HT-29 (cell line): ENCODE results near the gene BTBD8. TPM values are rescaled to one million over a fixed set of nuclear protein-coding genes. Genes with fewer than 3 reads are reported as not detected.

Source experiments
- DNase-seq: peaks from one replicate; pipeline ENCODE4 v3.0.0-alpha.2; 2015; ENCODE audit warnings: low spot score
- total RNA-seq: library from RNA; depleted of rRNA; stranded (reverse); fragments of >200 nt; shearing (Covaris generic); gene quantifications from 2 replicates; pipeline ENCODE4 v1.2.3, GENCODE V29; 2014

BTBD8 gene
- total RNA-seq, 1 experiment from 2014 or later: 0.86 TPM

DNA sequence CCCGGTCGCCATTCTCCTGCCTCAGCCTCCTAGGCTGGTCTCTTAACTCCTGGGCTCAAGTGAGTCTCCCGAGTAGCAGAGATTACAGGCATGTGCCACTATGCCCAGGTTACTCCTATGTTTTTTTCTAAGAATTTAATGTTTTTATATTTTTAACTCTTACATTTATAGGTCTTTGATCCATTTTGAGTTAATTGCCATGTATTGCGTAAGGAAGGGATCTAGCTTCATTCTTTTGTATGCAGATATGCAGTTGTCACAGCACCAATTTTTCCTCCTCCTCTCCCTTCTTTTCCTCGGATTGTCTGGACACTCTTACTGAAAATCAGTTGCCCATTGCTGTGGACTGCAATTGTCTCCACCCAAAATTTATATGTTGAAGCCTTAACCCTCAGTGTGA lies 11.5 kb downstream of the BTBD8 start:
- no peak for DNase-seq

DNA sequence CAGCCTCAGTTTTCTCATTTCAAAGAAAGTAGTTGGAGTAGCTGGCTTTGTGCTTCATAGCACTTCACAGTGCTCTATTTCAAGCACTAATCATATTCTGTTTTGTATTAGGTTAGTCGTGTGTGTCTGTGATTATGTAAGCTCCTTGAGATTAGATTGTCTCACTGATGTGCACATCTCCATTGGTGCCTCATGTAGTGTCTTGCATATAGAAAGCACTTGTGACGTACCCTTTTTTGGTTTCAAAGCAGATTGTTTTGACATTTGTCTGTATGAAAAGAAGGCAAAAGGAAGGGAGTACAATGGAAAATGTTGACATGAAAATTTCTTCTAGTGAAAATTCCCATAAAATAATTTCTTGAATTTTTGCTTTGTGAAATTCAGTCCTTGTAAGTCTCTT lies 13.9 kb downstream of the BTBD8 start:
- DNase-seq: no peak

DNA sequence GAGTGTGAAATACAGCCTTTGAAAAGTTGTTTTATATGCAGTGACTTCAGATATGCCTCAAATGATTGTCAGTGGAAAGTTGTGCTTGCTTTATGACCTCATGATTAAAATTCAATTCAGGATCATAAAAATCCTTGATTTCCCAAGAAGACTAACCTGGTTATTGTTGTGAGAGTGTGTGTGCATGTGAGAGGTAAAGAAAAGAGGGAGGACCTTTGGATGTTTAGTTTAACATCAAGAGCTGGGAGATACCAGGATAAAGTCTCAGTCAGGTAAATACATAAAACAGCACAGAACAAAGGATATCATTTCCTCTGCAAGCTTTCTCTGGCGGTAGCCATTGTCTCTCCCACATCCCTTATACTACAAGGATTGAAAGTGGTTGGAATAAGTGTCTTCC lies 14.4 kb downstream of the BTBD8 start:
- DNase-seq: no peak

DNA sequence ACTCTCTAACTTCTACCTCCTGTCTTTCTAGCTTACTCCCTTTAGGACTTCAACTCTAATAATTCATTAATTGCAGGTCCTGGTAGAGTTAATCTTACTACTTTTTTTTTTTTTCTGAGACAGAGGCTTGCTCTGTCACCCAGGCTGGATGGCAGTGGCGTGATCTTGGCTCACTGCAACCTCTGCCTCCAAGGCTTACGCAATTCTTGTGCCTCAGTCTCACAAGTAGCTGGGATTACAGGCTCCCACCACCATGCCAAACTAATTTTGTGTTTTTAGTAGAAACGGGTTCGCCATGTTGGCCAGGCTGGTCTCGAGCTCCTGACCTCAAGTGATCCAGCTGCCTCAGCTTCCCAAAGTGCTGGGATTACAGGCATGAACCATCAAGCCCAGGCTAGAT lies 15.7 kb downstream of the BTBD8 start:
- DNase-seq: no peak

DNA sequence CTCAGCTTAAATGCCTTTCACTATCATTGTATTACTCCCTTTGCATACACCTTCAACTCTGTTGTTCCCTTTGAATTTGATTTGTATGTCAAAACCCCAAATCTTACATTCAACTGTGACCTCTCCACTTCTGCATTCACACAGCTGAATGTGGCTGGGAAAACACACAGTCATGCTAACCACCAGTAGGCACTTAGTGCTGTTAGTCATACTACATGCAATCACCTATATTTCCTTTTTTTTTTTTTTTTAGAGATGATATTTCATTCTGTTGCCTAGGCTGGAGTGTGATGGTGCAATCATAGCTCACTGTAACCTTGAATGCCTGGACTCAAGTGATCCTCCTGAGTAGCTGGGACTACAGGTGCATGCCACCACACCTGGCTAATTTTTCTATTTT lies 16.2 kb downstream of the BTBD8 start:
- no peak for DNase-seq

DNA sequence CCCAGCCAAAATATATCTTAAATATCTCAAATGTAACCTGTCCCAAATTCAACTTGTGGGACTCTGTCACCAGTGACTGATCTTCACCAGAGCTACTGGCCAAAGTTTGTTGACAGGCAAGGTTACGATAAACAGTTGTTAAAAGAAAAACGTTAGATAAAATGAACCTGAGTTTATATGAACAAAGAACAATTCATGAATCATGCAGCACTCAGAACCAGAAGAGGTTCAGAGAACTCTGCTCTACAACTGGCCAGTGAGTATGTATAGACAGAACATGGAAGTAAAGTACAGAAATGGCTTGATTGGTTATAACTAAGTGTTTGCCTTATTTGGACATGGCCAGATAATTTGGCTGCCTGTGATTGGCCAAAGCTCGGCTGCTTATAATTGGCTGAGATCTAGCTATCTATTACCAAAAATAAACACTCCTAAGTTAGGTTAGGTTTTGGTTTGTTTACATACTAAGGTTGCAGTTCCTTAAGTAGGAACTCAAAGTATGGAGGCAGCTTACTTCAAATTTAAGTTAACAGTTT lies 25.5 kb downstream of the BTBD8 start:
- no peak for DNase-seq

DNA sequence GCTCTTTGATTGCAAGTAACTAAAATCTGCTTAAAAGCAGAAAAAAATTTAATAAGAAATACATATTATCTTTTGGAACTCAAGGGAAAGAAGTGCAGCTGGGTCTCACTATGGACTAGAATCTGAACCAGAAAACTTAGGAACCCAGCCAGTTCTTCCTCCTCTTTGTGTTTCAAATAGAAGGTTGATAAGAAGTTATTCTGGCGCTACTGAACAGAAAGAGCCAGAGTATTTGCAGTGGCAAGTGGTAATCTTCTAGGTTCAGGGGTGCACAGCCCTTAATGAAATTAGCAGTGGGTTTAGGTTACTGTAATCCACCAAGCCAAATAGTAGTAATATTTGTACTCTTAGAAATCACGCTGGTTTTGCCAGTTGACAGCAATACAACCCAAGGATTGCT lies 28.5 kb downstream of the BTBD8 start:
- no peak for DNase-seq

DNA sequence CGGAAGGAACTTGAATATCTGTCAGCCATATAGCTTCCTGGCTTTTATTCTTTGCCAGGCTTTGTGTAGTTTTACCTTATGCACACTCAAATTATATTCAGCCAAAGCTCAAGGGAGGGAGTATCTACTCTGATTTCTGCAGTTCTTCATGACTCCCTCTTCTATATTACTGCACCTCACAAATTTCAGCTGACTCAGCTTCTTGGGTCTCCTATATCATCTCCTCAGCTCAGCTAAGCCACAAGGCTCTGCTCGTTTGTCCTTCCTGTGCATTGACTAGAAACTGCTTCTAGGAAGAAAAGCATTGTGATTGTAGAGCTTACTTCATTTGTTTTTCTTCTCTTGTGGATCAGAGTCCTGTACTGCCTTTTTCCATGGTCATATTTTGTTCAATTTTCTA lies 37.4 kb downstream of the BTBD8 start:
- no peak for DNase-seq

DNA sequence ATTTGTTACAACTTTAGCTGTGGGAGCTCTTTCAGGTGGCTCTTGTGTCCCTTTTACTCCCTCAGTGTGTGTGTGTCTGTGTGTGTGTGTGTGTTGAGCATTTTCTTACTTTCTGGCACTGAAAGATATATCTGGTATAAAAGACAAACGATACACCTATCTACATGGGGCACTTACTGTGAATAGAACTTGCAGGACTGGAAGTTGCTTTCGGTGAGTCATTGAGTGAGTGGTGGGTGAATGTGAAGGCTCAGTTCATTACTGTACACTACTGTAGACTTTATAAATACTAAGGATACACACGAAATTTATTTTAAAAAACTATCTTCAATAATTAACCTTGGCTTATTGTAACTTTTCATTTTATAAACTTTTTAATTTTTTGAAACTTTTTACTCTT lies 38.7 kb downstream of the BTBD8 start:
- DNase-seq: no peak

DNA sequence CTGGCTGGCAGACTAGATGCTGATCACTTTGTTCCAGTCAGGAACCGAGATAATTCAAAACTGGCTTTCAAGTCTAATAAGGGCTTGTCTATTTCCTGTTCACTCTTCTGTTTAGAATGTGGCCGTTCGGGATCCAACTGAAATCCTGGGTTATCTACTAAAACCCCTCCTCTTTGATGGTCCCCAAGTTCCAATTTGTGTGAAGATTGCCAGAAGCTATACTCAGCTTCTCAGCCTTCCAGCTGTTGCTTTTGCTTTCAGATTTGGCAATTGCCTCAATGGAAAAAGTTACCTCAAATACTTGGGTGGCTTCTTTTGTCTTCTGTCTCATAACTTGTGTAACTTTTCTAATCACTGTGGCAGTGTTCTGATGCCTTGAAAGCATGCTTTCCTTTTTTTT lies 43.7 kb downstream of the BTBD8 start:
- DNase-seq: no peak

DNA sequence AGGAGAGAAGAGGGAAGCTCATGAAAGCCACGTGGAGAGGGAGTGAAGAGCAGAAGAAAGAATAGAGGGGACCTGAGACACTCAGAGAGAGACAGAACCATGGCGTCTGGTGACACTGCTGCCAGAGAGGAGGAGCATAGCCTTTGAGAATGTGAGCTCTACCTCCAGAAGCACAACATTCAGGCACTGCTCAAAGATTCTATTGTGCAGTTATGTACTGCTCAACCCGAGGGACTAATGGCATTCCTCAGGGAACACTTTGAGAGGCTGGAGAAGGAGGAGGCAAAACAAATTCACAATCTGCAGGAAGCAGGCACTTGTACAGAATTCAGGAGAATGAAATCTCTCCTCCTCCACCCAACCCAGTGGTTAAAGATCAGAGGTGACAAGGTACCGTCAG lies 45.1 kb downstream of the BTBD8 start:
- DNase-seq: no peak

DNA sequence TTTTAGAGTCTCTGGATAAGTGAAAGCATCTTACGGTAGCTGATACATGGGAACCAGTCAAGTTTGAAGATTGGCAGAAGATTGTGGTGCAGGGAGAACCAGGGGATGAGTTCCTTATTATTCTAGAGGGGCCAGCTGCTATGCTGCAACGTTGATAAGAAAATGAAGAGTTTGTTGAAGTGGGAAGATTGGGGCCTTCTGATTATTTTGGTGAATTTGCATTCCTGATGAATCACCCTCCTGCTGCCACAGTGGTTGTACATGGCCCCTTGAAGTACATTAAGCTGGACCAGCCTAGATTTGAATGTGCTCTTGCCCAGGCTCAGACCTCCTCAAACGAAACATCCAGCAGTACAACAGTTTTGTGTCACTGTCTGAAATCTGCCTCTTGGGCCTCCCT lies 45.9 kb downstream of the BTBD8 start:
- DNase-seq: no peak

DNA sequence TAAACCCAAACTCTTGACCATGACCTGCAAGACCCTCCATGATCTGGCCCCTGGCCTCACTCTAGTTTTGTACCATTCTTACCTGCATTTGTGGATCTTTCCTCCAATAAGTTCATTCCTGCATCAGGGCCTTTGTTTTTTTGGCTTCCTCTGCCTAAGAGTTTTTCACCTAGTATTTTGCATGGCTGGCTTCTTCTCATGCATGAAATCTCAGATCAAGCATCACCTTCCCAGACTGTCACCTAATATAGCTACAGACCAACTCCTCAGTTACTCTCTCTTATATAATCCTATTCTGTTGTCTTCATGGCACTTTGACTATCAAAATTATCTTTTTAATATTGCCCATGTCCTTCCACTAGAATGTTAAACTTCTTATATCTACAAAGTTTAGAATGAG lies 54.2 kb downstream of the BTBD8 start:
- DNase-seq: no peak

DNA sequence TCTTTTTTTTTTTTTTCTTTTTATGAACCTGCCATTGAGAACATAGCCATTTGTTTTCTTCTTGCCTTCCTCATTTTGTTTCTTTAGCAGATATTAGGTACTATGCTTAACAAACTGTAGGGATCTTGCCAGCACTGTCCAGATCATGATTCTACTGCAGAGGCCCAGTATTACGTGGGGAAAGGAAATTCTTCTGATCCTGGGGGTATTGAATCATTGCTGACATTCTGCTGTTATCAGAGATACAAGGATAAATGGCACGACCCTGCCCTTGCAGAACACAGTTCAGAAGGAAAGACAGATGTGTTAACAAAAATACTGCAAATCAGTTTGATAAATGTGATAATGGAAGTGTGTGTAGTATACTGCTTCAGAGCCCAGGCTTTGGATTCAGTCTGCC lies 56.2 kb downstream of the BTBD8 start:
- no peak for DNase-seq

DNA sequence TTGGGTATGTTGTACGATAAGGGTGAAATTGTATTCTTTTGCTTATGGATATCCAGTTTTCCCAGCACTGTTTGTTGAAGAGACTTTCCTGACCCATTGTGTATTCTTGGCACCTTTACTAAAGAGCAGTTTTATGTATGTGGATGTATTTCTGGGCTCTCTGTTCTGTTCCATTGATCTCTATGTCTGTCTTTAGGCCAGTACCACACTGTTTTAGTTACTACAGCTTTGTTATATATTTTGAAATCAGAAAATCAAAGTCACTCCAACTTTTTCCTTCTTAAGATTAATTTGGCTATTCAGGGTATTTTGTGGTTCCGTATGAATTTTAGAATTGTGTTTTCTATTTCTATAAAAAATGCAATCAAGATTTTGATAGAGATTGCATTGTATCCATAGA lies 74.8 kb downstream of the BTBD8 start:
- no peak for DNase-seq

DNA sequence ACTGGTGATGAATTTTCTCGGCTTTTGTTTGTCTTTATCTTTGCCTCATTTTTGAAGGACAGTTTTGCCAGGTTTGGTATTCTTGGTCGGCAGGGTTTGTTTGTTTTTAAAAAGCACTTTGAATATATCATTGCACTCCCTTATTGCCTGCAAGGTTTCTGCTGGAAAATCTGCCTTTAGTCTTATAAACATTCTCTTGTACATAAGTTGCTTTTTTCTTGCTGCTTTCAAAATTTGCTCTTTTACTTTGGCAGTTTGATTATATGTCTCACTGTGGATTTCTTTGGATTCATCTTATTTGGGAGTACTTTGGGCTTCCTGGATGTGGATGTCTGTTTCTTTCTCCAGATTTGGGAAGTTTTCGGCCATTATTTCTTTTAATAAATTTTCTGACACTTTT lies 79.4 kb downstream of the BTBD8 start:
- DNase-seq: no peak

DNA sequence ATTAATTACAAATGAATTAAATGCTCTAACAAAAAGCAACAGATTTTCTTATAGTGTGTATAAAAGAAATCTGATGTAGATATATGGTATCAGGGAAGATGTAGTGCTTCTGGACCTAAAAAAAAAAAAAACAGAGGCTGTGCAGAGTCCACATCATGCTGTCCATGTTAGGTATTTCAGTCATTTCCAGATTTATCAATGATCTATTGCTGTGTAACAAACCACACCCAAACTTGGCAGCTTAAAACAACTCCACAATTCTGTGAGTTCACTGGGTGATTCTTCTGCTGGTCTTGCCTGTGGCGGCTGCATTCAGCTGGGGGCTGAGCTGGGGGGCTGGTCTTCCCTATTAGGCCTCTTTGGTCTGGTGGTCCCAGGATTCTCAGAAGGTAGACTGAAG lies 85.2 kb downstream of the BTBD8 start:
- no peak for DNase-seq

DNA sequence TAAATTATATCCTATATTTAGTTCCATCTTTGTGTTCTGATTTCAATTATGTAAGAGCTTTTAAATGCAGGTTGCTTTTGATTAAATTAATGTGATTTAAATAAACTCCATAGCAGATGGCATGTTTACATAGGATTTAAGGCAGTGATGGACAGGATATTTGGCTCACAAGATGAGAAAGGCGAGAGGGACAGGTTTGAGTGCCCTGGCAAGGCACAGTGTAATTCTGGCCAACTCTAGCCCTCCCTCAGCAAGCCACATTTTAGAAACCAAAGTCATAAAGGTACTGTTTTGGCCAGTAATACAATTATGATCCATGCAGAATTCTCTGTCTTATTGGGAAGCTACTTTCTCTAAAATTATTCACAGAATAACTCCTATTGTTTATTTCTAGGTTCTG lies 87.0 kb downstream of the BTBD8 start:
- no peak for DNase-seq

DNA sequence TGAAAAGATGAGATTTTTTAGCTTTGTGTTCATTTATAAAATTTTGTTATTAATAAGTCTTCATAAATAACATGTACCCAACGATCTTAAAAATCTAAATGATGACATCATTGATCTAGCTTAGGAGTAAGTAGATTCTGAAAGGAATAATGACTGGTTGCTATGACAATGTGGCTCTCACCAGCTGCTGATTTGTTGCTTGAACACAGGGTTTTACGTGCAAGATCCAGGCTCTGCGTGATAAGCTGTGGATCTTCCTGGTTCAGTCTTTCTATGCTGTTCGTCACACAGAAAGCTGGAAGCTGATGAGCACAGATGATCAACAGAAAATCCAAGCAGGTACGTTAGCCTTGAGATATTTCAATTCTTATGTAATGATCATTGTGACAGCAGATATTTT lies 88.5 kb downstream of the BTBD8 start:
- no peak for DNase-seq

DNA sequence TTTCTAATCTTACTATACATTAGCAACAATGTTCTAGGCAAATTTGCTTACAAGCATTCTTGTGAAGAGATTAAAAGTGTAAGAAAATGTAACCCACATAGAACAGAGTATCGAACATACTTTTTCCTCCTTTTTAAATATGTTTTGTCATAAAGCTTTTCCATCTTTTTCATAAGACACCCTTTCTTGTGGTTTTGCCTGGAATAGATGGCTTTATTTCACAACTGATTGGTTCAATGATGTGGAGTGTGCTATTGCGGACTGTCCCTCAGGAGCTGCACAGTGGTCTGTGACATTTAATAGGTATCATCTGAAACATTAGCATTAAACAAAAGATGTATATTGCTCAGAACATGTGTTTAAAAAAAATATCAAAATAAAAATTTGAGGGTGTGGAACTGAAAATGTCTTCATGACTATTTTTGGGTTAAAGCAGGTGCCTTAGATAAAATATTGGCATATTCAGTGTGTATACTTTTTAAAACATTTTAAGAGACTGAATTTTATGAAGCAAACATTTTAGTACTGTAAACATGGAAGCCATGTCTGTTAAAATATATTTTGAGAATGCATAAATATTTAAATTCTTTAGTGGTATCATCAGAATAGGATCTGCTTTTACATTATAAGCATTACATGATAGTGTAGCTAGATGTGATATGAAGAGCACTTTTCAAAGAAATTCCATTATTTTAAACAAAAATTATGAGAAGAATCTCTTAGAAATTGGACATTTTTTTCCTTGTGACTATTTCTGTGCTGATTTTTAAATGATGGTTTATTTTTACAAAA lies 89.3 kb downstream of the BTBD8 start:
- DNase-seq: no peak

DNA sequence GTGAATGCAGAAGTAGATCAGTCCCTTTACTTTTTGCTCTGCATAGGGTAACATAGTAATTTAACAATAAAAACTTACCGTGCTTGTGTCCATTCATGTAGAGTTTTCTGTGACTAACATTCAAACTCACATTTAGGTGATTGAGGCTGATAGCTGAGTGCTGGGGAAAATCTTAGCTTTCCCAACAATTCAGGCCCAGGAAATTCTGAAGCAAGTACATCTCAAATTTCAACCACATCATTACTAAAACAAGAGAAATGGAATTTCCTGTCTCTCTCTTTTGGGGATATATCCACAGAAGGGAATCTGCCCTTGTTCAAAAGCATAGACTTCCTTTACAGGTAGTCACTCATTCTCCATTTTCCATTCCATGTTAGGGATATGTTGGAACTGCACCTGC lies 104.5 kb downstream of the BTBD8 start:
- DNase-seq: no peak

DNA sequence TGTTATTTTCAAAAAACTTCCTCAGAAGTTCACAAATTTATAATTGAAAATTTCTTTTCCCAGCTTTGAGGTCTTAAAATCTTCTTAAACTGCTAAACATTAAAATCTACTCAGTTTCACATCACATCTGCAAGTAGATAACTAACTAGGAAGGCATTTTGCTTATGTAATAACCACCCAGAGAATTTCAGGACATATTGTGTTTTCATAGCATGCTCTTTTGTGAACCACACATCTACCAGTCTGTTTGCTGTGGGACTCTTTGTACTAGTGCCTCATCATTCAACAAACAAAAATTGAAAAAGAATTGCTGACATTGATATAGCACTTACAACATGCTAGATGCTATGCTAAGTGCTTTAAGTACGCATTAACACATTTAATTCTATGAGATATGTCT lies 105.9 kb downstream of the BTBD8 start:
- no peak for DNase-seq

DNA sequence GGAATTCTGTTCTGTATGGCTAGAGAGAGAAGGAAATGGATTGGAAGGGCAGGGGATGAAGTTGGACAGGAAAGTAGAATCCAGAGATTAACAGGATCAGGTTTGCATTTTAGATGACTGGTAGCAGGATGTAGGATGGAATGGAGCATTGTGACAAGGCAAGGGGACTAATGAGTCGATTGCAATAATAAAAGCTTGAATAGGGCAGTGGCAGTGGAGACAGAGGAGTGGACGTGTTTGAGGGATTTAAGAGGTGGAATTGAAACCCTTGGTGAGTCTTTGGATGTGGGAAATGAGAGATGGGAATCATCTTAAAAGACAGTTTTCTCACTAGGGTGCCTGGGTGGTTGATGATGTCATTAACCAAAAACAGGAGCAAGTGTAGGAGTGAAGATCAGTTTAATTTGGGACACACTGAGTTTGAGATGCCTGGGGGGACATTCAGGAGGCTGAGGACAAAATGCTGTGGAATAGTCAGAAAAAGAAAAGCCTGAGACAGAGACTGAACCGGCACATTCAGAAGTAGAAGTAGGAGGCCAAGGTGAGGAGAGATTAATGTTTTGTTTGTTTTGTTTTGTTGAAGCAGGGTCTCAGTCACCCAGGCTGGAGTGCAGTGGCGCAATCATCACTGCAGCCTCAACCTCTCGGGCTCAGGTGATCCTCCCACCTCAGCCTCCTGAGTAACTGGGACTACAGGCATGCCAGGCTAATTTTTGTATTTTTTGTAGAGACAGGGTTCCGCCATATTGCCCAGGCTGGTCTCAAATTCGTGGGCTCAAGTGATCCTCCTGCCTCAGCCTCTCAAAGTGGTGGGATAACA lies 108.5 kb downstream of the BTBD8 start:
- no peak for DNase-seq
